H1 (cell line): ENCODE data around the gene EXOC1L. TPM values are rescaled to one million over a fixed set of nuclear protein-coding genes. Genes with fewer than 3 reads are reported as not detected.

Experiments used
- CTCF ChIA-PET: fragments of 300-600 bp; sonication (Branson Sonifier 250); formaldehyde crosslinking; loops from one replicate; lab custom pipeline; 2021; ENCODE audit not compliant: partially characterized antibody; lab: Charles Lee
- POLR2A ChIA-PET: fragments of 300-600 bp; sonication (Branson Sonifier 250); formaldehyde crosslinking; loops from one replicate; lab custom pipeline; 2021; ENCODE audit warnings: inconsistent platforms; ENCODE audit not compliant: partially characterized antibody; lab: Charles Lee
- DNase-seq, 2 experiments: peaks; one replicate each; pipeline versions ENCODE4 v3.0.0 to v3.0.0-alpha.2; 2010 to 2022; ENCODE audit warnings: low spot score in 2 of 2, low read depth in 1 of 2, mixed read lengths in 1 of 2
- FAIRE-seq: peaks from 2 replicates; lab custom pipeline; 2011; peaks lifted over from hg19 to GRCh38; lab: Jason Lieb, UNC
- H2AFZ ChIP-seq: 2 replicates; pipeline ENCODE4 v1.8.1; 2012; ENCODE audit warnings: low read length, inconsistent platforms
- H2AK5ac ChIP-seq: 2 replicates; pipeline ENCODE4 v1.6.1; 2013; ENCODE audit warnings: low read depth, low read length
- H2BK120ac ChIP-seq: replicated peaks from 2 replicates; pipeline ENCODE3; 2013; ENCODE audit warnings: low read depth, low read length, inconsistent platforms
- H2BK12ac ChIP-seq: 2 replicates; pipeline ENCODE4 v1.6.1; 2013; ENCODE audit warnings: low read depth, low read length
- H2BK15ac ChIP-seq: 2 replicates; pipeline ENCODE4 v1.6.1; 2013; ENCODE audit warnings: low read length
- H2BK20ac ChIP-seq: 2 replicates; pipeline ENCODE4 v1.6.1; 2013; ENCODE audit warnings: low read length
- H2BK5ac ChIP-seq: 2 replicates; pipeline ENCODE4 v1.6.1; 2013; ENCODE audit warnings: low read depth, low read length
- H3K14ac ChIP-seq: 2 replicates; pipeline ENCODE4 v1.6.1; 2013; ENCODE audit warnings: inconsistent platforms; ENCODE audit not compliant: insufficient read length
- H3K18ac ChIP-seq: 2 replicates; pipeline ENCODE4 v1.6.1; 2013; ENCODE audit warnings: low read length; ENCODE audit errors: extremely low read depth
- H3K23ac ChIP-seq: 2 replicates; pipeline ENCODE4 v1.6.1; 2013; ENCODE audit warnings: inconsistent platforms; ENCODE audit not compliant: insufficient read length
- H3K23me2 ChIP-seq: 2 replicates; pipeline ENCODE4 v1.6.1; 2013; ENCODE audit warnings: low read depth, low read length
- H3K27ac ChIP-seq: 2 replicates; pipeline ENCODE4 v1.6.1; 2011; ENCODE audit warnings: low read depth, low read length, inconsistent platforms
- H3K27me3 ChIP-seq, 4 experiments: replicated peaks in 1 of 4; 1 replicate in 1 of 4; 2 replicates in 3 of 4; pipeline versions ENCODE4 v1.6.1 to v1.8.1; 2011 to 2013; ENCODE audit warnings: low read length in 3 of 4, mild to moderate bottlenecking in 3 of 4, inconsistent platforms in 2 of 4, mixed read lengths in 2 of 4, moderate library complexity in 1 of 4; ENCODE audit not compliant: control insufficient read depth in 3 of 4, insufficient read depth in 3 of 4; ENCODE audit errors: extremely low read depth in 1 of 4
- H3K36me3 ChIP-seq, 4 experiments: 2 replicates each; pipeline versions ENCODE4 v1.6.1 to v1.8.1; 2011 to 2013; ENCODE audit warnings: mild to moderate bottlenecking in 4 of 4, low read length in 3 of 4, moderate library complexity in 2 of 4, control low read depth in 1 of 4, inconsistent platforms in 1 of 4; ENCODE audit not compliant: insufficient read depth in 4 of 4, control insufficient read depth in 2 of 4
- H3K4ac ChIP-seq: replicated peaks from 2 replicates; pipeline ENCODE3; 2013; ENCODE audit warnings: low read length, low read depth, mixed read lengths, inconsistent platforms; ENCODE audit not compliant: insufficient read length
- H3K4me1 ChIP-seq, 4 experiments: replicated peaks in 1 of 4; 1 replicate in 1 of 4; 2 replicates in 3 of 4; pipeline versions ENCODE4 v1.6.1 to v1.8.1; 2011 to 2013; ENCODE audit warnings: low read length in 3 of 4, inconsistent platforms in 2 of 4, mixed read lengths in 1 of 4; ENCODE audit not compliant: insufficient read depth in 4 of 4, control insufficient read depth in 3 of 4
- H3K4me2 ChIP-seq, 2 experiments: 2 replicates each; pipeline versions ENCODE4 v1.6.1 to v1.8.1; 2011 to 2013; ENCODE audit warnings: low read depth in 2 of 2, low read length in 2 of 2, control low read depth in 1 of 2, inconsistent platforms in 1 of 2, mild to moderate bottlenecking in 1 of 2; ENCODE audit not compliant: insufficient read depth in 1 of 2
- H3K4me3 ChIP-seq, 4 experiments: fragments of 200-600, 300-600 bp in 1 of 4; sonication (generic), shearing (Covaris generic), sonication (Bioruptor Twin) in 1 of 4; 2 replicates each; pipeline versions ENCODE4 v1.5.1 to v1.8.1; 2011 to 2016; ENCODE audit warnings: low read length in 4 of 4, low read depth in 3 of 4, control low read depth in 2 of 4, inconsistent platforms in 2 of 4, mild to moderate bottlenecking in 2 of 4, mixed read lengths in 1 of 4, moderate library complexity in 1 of 4; ENCODE audit not compliant: insufficient read depth in 2 of 4; ENCODE audit errors: extremely low read depth in 1 of 4
- H3K56ac ChIP-seq: replicated peaks from 2 replicates; pipeline ENCODE3; 2013; ENCODE audit warnings: low read depth, mild to moderate bottlenecking, mixed read lengths, low read length, inconsistent platforms; ENCODE audit not compliant: insufficient read length
- H3K79me1 ChIP-seq: 2 replicates; pipeline ENCODE4 v1.6.1; 2013; ENCODE audit warnings: low read depth, low read length, control low read depth
- H3K79me2 ChIP-seq, 2 experiments: 2 replicates each; pipeline versions ENCODE4 v1.6.1 to v1.8.1; 2012 to 2013; ENCODE audit warnings: low read length in 2 of 2, mild to moderate bottlenecking in 2 of 2, inconsistent platforms in 1 of 2; ENCODE audit not compliant: insufficient read depth in 2 of 2, control insufficient read depth in 1 of 2
- H3K9ac ChIP-seq, 4 experiments: replicated peaks in 1 of 4; 1 replicate in 1 of 4; 2 replicates in 3 of 4; pipeline versions ENCODE4 v1.6.1 to v1.8.1; 2011 to 2013; ENCODE audit warnings: low read depth in 3 of 4, low read length in 3 of 4, control low read depth in 2 of 4, mild to moderate bottlenecking in 2 of 4, moderate library complexity in 2 of 4, inconsistent platforms in 1 of 4; ENCODE audit errors: extremely low read depth in 1 of 4
- H3K9me3 ChIP-seq, 2 experiments: 2 replicates each; pipeline versions ENCODE4 v1.6.1 to v1.8.1; 2012 to 2013; ENCODE audit warnings: mild to moderate bottlenecking in 2 of 2, moderate library complexity in 2 of 2, control low read depth in 1 of 2, inconsistent platforms in 1 of 2, low read depth in 1 of 2, low read length in 1 of 2, mixed read lengths in 1 of 2; ENCODE audit not compliant: insufficient read depth in 2 of 2
- H4K20me1 ChIP-seq, 2 experiments: replicated peaks in 1 of 2; 2 replicates each; pipeline versions ENCODE3 to v1.8.1; 2011 to 2013; ENCODE audit warnings: inconsistent platforms in 2 of 2, low read length in 2 of 2, mild to moderate bottlenecking in 1 of 2; ENCODE audit not compliant: insufficient read depth in 2 of 2, control insufficient read depth in 1 of 2
- H4K5ac ChIP-seq: 2 replicates; pipeline ENCODE4 v1.6.1; 2013; ENCODE audit warnings: low read length, low read depth, mixed read lengths, inconsistent platforms; ENCODE audit not compliant: insufficient read length
- H4K8ac ChIP-seq: 2 replicates; pipeline ENCODE4 v1.8.0; 2013; ENCODE audit warnings: mild to moderate bottlenecking, moderate library complexity, low read length, inconsistent platforms; ENCODE audit not compliant: insufficient read depth; ENCODE audit errors: extremely low read depth
- H4K91ac ChIP-seq: replicated peaks from 2 replicates; pipeline ENCODE3; 2013; ENCODE audit warnings: low read length, mixed read lengths, inconsistent platforms; ENCODE audit not compliant: insufficient read length
- BCL11A ChIP-seq, 2 experiments: IDR thresholded peaks; one replicate each; pipeline ENCODE4 v1.6.1; 2011; ENCODE audit warnings: low read depth in 2 of 2, low read length in 2 of 2, mild to moderate bottlenecking in 2 of 2
- CEBPB ChIP-seq: IDR thresholded peaks from 2 replicates; pipeline ENCODE4 v1.6.1; 2012; ENCODE audit warnings: low read depth, low read length
- EGR1 ChIP-seq: IDR thresholded peaks from 2 replicates; pipeline ENCODE4 v1.6.1; 2011; ENCODE audit warnings: low read depth, low read length, borderline replicate concordance
- EZH2 ChIP-seq: fragments of 200-600 bp; sonication (generic); IDR thresholded peaks from 2 replicates; pipeline ENCODE4 v1.7.1; 2012; ENCODE audit warnings: low read depth, mild to moderate bottlenecking, moderate library complexity, low read length, inconsistent platforms; ENCODE audit not compliant: severe bottlenecking
- FOSL1 ChIP-seq: IDR thresholded peaks from 2 replicates; pipeline ENCODE4 v1.6.1; 2011; ENCODE audit warnings: mild to moderate bottlenecking, low read depth, low read length, moderate library complexity; ENCODE audit not compliant: insufficient read depth
- MAX ChIP-seq: IDR thresholded peaks from 2 replicates; pipeline ENCODE4 v1.6.1; 2012; ENCODE audit warnings: inconsistent platforms
- NANOG ChIP-seq: IDR thresholded peaks from 2 replicates; pipeline ENCODE4 v1.6.1; 2011; ENCODE audit warnings: low read length, low read depth, mild to moderate bottlenecking, inconsistent platforms; ENCODE audit not compliant: insufficient read depth, poor library complexity, severe bottlenecking
- POU5F1 ChIP-seq: IDR thresholded peaks from 2 replicates; pipeline ENCODE4 v1.6.1; 2011; ENCODE audit warnings: low read depth, mild to moderate bottlenecking, low read length, moderate library complexity
- RFX5 ChIP-seq: IDR thresholded peaks from 2 replicates; pipeline ENCODE4 v1.6.1; 2011; ENCODE audit warnings: low read depth, low read length, improper control_type of control experiment, borderline replicate concordance
- RNF2 ChIP-seq: fragments of 200-900, 300-1000 bp; sonication (generic); IDR thresholded peaks from 2 replicates; pipeline ENCODE4 v1.7.1; 2016; ENCODE audit warnings: borderline replicate concordance, low read depth, mild to moderate bottlenecking, antibody characterized with exemption, low read length; ENCODE audit not compliant: poor library complexity, severe bottlenecking; ENCODE audit errors: missing control alignments
- SIN3A ChIP-seq, 2 experiments: IDR thresholded peaks in 1 of 2; conservative IDR thresholded peaks in 1 of 2; 2 replicates each; pipeline ENCODE4 v1.6.1; 2011 to 2012; ENCODE audit warnings: low read length in 2 of 2, improper control_type of control experiment in 1 of 2, low read depth in 1 of 2, mild to moderate bottlenecking in 1 of 2
- TAF7 ChIP-seq: optimal IDR thresholded peaks from 2 replicates; pipeline ENCODE3; 2011; ENCODE audit warnings: low read depth, mild to moderate bottlenecking, inconsistent platforms, low read length, moderate library complexity, borderline replicate concordance
- TEAD4 ChIP-seq: IDR thresholded peaks from 2 replicates; pipeline ENCODE4 v1.6.1; 2012; ENCODE audit warnings: low read depth, low read length, inconsistent platforms, mixed read lengths
- YY1 ChIP-seq: IDR thresholded peaks from 2 replicates; pipeline ENCODE4 v1.6.1; 2011; ENCODE audit warnings: low read depth, mild to moderate bottlenecking, low read length
- WGBS, 2 experiments: shearing (Covaris generic) in 1 of 2; methylation state at CpG; one replicate each; pipeline versions ENCODE4 v1.1.6 to v1.1.7; 2013 to 2015; ENCODE audit warnings: low lambda C conversion rate in 2 of 2, mixed read lengths in 2 of 2, inconsistent platforms in 1 of 2, low coverage in 1 of 2, missing lambda C conversion rate in 1 of 2; ENCODE audit not compliant: insufficient replicate concordance in 2 of 2, insufficient coverage in 1 of 2, insufficient read length in 1 of 2; ENCODE audit errors: extremely low coverage in 1 of 2, missing lambda C conversion rate in 1 of 2; 5-methylcytosine and 5-hydroxymethylcytosine counted together
- polyA plus RNA-seq, 7 experiments: library from polyadenylated mRNA; depleted of rRNA in 3 of 7; stranded (reverse) in 5 of 7; unstranded in 2 of 7; fragments of >200 nt in 5 of 7; fragments of 200-250 nt in 2 of 7; gene quantifications; 1 replicate in 5 of 7; 2 replicates in 1 of 7; 4 replicates in 1 of 7; pipeline versions ENCODE4 v1.2.1 to v1.2.3, GENCODE V29; 2011 to 2013; ENCODE audit warnings: missing spikeins in 2 of 7, mixed read lengths in 2 of 7
- total RNA-seq: library from RNA; stranded (reverse); fragmentation: NEBNext Ultra II Directional; extraction: Animal tissue kit (Norgen Biotek cat#: 25700); gene quantifications from 2 replicates; pipeline ENCODE4 v1.2.1, GENCODE V29; 2021

Gene EXOC1L
- total and polyA plus RNA-seq, 2 of the 8 experiments (the other 6 are each of a cell fraction or from before 2014, with no cell fraction given): 0.08 TPM; not detected in 1

GRCh38 chr4:55830048-55830447 is 10.5 kb downstream of the EXOC1L start:
- Histone ChIP-seq H3K4me2 (no peak overlapping the region), H3K4me1 (no peaks in the 10 kb centered on the region), H3K23ac (no peak overlapping the region), H3K79me2 (no peaks in the 10 kb centered on the region), H2BK15ac (no peak overlapping the region), H3K27ac (no peak overlapping the region), H2BK5ac (no peak overlapping the region), H3K36me3 (no peaks in the 10 kb centered on the region), H2AFZ (no peak overlapping the region), H3K27me3 (no peaks in the 10 kb centered on the region), H2BK20ac (no peak overlapping the region), H2BK120ac (no peak overlapping the region), H4K91ac (no peak overlapping the region), H3K9ac (no peak overlapping the region), H3K23me2 (no peaks in the 10 kb centered on the region), H3K14ac (no peak overlapping the region), H3K4ac (no peak overlapping the region), H2BK12ac (no peak overlapping the region), H2AK5ac (no peak overlapping the region), H4K5ac (no peak overlapping the region), H4K8ac (no peak overlapping the region), H3K4me3 (no peak overlapping the region), H3K9me3 (no peaks in the 10 kb centered on the region), H3K79me1 (no peaks in the 10 kb centered on the region), H3K18ac (no peak overlapping the region), H4K20me1 (no peaks in the 10 kb centered on the region), H3K56ac (no peak overlapping the region)
- ChIA-PET POLR2A (interaction anchor here (1.1 kb wide), 1 partner anchor 11 kb away, joined by 3 read pairs; no protein-coding TSS in a partner anchor), CTCF (interaction anchor here (0.6 to 1.4 kb wide), 3 partner anchors 19 to 222 kb away, joined by 3 read pairs; no protein-coding TSS in a partner anchor)
- 81% methylated on average over 3 of the region's 3 CpGs; no CpG with 5 or more reads in 1 of the 2 experiments for whole genome bisulfite sequencing, 2 experiments
- FAIRE-seq (no peak), DNase-seq (no peak)
- TF ChIP-seq SIN3A (conservative IDR thresholded peaks at IDR 0.05 in 1 of 2, IDR thresholded peaks at IDR 0.05 in 1 of 2; ENCODE audit: low read depth in 1 of 2, low read length in 2 of 2) (no peak), EZH2 (no peak), EGR1 (no peak), TAF7 (no peak), POU5F1 (no peak), TEAD4 (no peak), NANOG (no peak), BCL11A (IDR thresholded peaks at IDR 0.05; ENCODE audit: low read depth in 2 of 2, low read length in 2 of 2) (no peak), RNF2 (no peak), MAX (no peak), YY1 (no peak), RFX5 (no peak), CEBPB (no peak), FOSL1 (no peak)
